GM12891 (cell line): ENCODE measurements around the gene TNK2.

ENCODE experiments used
- POLR2A ChIP-seq: IDR thresholded peaks from 2 replicates; pipeline ENCODE4 v1.6.1; 2011; ENCODE audit warnings: low read depth, low read length, control low read depth
- TAF1 ChIP-seq: IDR thresholded peaks from 2 replicates; pipeline ENCODE4 v1.6.1; 2011; ENCODE audit warnings: low read depth, low read length, control low read depth

GRCh38 chr3:195893916-195894465 is 14.4 kb downstream of the TNK2 start:
- no peak for TF ChIP-seq POLR2A
- TF ChIP-seq TAF1, result no peak
